PFSK-1 (cell line): ENCODE data around the gene AMPD3.

Source experiments
- REST ChIP-seq, 2 experiments: IDR thresholded peaks; 2 replicates each; pipeline versions ENCODE4 v1.6.1 to v1.8.0; 2011 to 2012; ENCODE audit warnings: low read depth in 2 of 2, low read length in 2 of 2, control low read depth in 1 of 2, inconsistent platforms in 1 of 2, mild to moderate bottlenecking in 1 of 2, moderate library complexity in 1 of 2; ENCODE audit not compliant: insufficient read depth in 1 of 2
- SIN3A ChIP-seq: IDR thresholded peaks from 2 replicates; pipeline ENCODE4 v1.6.1; 2012; ENCODE audit warnings: mild to moderate bottlenecking, low read length, moderate library complexity, borderline replicate concordance; ENCODE audit not compliant: insufficient read depth
- TAF1 ChIP-seq: IDR thresholded peaks from 2 replicates; pipeline ENCODE4 v1.6.1; 2012; ENCODE audit warnings: low read length, control low read depth, borderline replicate concordance; ENCODE audit not compliant: insufficient read depth

GRCh38 chr11:10447445-10447844, 7.6 kb upstream of the AMPD3 start:
- TF ChIP-seq REST (IDR thresholded peaks at IDR 0.05; ENCODE audit: insufficient read depth in 1 of 2, low read depth in 2 of 2, low read length in 2 of 2) (no peak), TAF1 (no peak), SIN3A (no peak)
